Cardiac fibroblast (primary cell): ENCODE results near the gene KIF1A.
A peak's percentile ranks its signal among the peaks of the same experiment; 100 is the strongest.

ENCODE experiments used
- DNase-seq, 2 donors: peaks; one replicate each; pipeline versions ENCODE4 v3.0.0 to v3.0.0-alpha.2; 2010; ENCODE audit warnings: low read depth in 2 of 2
- H3K4me3 ChIP-seq, 2 donors: replicated peaks in 1 of 2; 1 replicate in 1 of 2; 2 replicates in 1 of 2; pipeline ENCODE4 v1.5.1; 2011; ENCODE audit warnings: low read depth in 2 of 2, low read length in 2 of 2, mild to moderate bottlenecking in 2 of 2, moderate library complexity in 1 of 2
- TF ChIP-seq, protein P1 (sequence below): IDR thresholded peaks from one replicate; pipeline ENCODE4 v1.5.1; 2011; ENCODE audit warnings: low read depth, mild to moderate bottlenecking, low read length, inconsistent platforms

The KIF1A gene

GRCh38 chr2:240833724-240834285 is 13.8 kb upstream of the KIF1A start:
- no peak overlapping the region for H3K4me3 ChIP-seq
- DNase-seq = no peak
- TF ChIP-seq, protein P1, sequence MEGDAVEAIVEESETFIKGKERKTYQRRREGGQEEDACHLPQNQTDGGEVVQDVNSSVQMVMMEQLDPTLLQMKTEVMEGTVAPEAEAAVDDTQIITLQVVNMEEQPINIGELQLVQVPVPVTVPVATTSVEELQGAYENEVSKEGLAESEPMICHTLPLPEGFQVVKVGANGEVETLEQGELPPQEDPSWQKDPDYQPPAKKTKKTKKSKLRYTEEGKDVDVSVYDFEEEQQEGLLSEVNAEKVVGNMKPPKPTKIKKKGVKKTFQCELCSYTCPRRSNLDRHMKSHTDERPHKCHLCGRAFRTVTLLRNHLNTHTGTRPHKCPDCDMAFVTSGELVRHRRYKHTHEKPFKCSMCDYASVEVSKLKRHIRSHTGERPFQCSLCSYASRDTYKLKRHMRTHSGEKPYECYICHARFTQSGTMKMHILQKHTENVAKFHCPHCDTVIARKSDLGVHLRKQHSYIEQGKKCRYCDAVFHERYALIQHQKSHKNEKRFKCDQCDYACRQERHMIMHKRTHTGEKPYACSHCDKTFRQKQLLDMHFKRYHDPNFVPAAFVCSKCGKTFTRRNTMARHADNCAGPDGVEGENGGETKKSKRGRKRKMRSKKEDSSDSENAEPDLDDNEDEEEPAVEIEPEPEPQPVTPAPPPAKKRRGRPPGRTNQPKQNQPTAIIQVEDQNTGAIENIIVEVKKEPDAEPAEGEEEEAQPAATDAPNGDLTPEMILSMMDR = no peak

- no peak for DNase-seq
- H3K4me3 ChIP-seq = no peak overlapping the region
- TF ChIP-seq, protein P1 = no peak
Observed at GRCh38 chr2:240832921-240833494, 13.0 kb upstream of the KIF1A start.

GRCh38 chr2:240832205-240832727 is 12.2 kb upstream of the KIF1A start:
- peak overlapping the region in 1 of 2 donors; percentile 14 for H3K4me3 ChIP-seq
- TF ChIP-seq, protein P1 = no peak
- DNase-seq = peak; percentile 93 to 94

- TF ChIP-seq, protein P1 = no peak
- H3K4me3 ChIP-seq = peak overlapping the region; percentile 14 to 15
- DNase-seq = no peak
Observed at GRCh38 chr2:240831594-240832204, 11.7 kb upstream of the KIF1A start.

GRCh38 chr2:240825476-240825875 is 5.5 kb upstream of the KIF1A start:
- TF ChIP-seq, protein P1 = no peak
- DNase-seq = no peak
- H3K4me3 ChIP-seq = no peak overlapping the region

DNA sequence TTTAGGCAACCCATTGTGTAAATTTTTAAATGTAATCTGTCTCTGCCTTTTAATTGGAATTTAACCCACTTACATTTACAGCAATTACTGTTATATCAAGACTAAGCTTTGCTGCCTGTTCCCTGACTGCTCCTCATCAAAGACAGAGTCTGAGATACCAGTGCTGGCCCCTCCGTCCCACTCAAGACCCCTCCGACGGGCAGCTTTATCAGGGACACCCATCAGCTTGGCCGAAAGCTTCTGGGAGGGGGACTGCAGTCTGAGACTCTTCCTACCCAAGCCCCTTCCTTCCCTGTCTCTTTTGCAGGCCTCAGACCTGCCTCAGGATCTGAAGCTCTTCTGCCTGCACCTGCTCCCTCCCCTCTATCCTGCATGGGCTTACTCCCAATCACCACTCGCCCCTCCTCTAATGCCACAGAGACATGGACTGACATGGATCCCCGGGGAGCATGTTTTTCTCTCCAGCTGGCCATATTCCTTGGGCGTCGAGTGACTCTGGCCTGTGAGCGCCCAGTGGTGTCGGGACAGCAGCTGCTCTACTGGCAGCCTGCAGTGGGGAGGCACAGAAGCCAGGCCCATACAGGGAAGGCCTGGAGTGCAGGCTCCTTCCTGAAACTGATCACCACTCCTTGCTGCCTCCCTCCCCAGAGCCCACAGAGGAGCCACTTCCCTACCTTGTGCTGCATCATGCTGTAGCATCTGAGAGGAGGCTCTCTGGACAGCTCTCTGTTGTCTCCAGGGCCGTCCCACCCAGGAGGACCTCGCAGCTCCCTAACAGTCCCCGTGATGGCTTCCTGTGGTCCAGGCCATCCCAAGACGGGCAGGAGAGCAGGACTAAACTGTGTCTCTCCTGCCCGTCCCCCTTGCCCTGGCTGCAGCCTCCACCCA is 3.7 kb upstream of the KIF1A start:
- no peak for DNase-seq
- TF ChIP-seq, protein P1 = no peak
- no peak overlapping the region for H3K4me3 ChIP-seq
